ENCODE results near the gene GSTA5.
"Not testable (repeated sequence)": the region's sequence is repeated elsewhere in the genome, so short reads cannot be mapped to it uniquely, and the experiment has no call there.

The GSTA5 gene

DNA sequence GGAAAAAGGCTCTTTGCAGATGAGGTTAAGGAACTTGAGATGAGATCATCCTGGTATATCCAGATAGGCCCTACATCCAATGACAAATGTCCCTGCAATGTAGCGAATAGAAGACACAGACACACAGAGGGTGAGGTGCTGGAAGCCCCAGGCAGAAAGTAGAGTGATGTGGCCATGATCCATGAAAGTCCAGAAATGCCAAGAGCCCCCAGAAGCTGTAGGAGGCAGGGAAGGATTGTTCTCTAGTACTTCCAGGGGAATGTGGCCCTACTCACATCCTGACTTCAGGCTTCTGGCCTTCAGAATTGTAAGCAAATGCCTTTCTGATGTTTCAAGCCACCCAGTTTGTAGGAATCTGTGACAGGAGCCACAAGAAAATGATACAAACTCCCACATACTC is 51.0 kb downstream of the GSTA5 start:
- not testable (repeated sequence) for DNase-seq, ATAC-seq

DNA sequence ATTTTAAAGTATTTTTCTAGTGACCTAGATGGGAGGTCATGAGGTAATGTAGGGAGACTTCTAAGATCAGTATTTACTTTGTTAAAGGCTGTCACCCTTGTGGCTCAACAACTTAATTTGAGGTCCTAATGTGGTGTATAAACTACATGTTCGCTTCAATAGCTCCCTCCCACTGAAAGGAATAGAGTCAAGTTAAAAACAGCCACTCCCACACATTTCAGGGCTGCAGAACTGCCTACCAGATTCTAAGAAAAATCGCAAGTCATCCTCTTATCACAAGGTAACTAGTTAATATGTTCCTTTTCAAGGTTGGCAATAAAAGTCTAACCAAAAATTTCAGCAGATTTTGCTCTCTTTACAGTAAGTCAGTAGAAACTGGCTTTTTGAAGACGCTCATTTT is 52.1 kb downstream of the GSTA5 start:
- DNase-seq (no peak), ATAC-seq (no peak)

DNA sequence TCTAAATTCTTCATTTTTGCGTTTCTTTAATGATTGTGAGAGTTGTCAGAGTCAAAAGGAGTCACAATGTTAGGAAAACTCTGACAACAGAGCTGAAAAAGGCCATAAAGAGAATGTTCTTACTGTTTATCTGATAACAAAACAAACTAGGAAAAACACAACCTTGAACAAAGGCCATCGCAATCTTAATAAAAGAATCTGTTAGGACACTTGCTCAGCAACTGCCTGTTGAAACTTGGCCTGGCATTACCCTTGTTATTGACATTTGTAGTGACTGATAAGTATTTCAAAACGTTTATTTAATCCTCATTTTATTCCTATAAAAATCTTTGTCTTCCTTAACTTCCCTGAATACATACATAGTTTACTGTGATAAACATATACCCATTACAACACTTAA is 52.7 kb downstream of the GSTA5 start:
- ATAC-seq, result no peak
- DNase-seq, result no peak

DNA sequence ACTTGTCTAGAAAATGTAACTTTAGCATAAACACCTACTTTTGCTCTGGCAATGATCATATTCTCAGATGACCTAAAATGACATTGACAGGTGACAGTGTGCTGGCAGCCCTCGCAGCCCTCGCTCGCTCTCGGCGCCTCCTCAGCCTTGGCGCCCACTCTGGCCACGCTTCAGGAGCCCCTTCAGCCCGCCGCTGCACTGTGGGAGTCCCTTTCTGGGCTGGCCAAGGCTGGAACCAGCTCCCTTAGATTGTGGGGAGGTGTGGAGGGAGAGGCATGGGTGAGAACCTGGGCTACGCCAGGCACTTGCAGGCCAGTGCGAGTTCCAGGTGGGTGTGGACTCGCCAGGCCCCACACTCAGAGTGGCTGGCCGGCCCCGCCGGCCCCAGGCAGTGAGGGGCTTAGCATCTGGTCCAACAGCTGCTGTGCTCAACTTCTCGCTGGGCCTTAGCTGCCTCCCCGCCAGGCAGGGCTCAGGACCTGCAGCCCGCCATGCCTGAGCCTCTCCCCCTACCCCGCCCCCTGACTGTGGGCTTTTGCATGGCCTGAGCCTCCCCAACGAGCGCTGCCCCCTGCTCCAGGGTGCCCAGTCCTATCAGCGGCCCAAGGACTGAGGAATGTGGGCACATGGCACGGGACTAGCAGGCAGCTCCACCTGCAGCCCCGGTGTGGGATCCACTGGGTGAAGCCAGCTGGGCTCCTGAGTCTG is 54.2 kb downstream of the GSTA5 start:
- no peak for DNase-seq

DNA sequence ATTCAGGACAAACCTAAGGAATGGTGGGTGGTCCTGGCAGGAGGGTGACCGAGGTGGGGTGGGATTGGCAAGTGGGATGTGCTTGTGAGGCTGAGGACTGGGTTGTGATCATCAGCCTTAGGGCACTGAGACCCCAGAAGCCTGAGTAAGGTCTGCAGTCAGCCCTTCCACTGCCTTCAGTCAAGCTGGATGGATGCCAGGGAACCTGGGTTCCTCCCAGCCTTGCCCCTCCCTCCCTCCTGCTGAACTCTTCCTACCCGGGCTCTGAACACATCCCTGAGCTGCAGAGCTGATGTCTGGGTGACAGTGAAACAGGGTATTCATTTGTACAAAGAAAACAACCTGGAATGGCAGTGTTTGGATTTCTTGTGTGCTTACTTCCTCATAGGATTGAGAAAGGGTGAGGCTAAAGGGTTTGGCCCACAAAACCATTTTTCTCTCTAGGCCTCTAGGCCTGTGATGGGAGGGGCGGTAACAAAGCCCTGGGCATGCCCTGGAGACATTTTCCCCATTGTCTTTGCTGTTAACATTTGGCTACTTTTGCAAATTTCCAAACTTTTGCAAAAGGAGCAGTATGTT is 57.8 kb downstream of the GSTA5 start:
- not testable (repeated sequence) for ATAC-seq, DNase-seq

More for the DNA sequence above, 54.2 kb downstream of the GSTA5 start:
- ATAC-seq, result no peak

DNA sequence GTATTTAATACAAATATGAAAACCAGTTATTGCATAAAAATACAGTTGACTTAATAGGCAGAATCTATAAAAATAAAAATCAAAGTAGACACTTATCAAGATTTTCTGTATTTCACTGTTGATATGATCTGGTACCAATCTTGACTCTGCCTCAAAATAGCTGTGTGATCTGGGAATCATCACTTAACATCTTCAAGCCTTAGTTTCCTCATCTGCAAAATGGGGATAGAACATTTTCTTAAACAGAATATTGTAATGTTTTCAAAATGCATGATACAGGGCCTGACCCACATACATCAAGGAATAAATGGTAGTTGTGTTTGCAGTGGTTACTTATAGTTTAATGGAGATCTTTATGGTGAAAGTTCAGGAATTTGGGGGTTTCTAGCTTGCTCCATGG is 58.4 kb downstream of the GSTA5 start:
- ATAC-seq, result not testable (repeated sequence)

More for the DNA sequence above, 58.4 kb downstream of the GSTA5 start:
- DNase-seq, result not testable (repeated sequence)

All from stimulated activated naive CD8-positive, alpha-beta T cell treated with anti-CD3 and anti-CD28 coated beads, Interleukin-15, Interleukin-2, amounts not matched to agents 100 U/mL and 50 U/mL, for 24 hours (primary cell).